Measurements from ENCODE around the gene MGAT4C.

MGAT4C gene

GRCh38 chr12:85963326-85963725 lies 292.9 kb downstream of the MGAT4C start:
- no peak overlapping the region for H3K4me3 ChIP-seq (IDR thresholded peaks at IDR 0.05; ENCODE audit: insufficient read depth, low read depth, low read length)
- no peaks in the 10 kb centered on the region for H4K20me1 ChIP-seq (ENCODE audit: insufficient read depth)
- no peaks in the 10 kb centered on the region for H3K4me1 ChIP-seq (ENCODE audit: low read depth, poor library complexity, severe bottlenecking)
- no peak overlapping the region for H3K9ac ChIP-seq
- no peak overlapping the region for H3K4me2 ChIP-seq
- no peaks in the 10 kb centered on the region for H3K36me3 ChIP-seq (ENCODE audit: insufficient read depth)
- no peak for TF ChIP-seq CTCF (conservative IDR thresholded peaks at IDR 0.05; ENCODE audit: low read depth, low read length)
- H3K79me2 ChIP-seq (ENCODE audit: insufficient read depth, low read depth): no peaks in the 10 kb centered on the region
- H3K27me3 ChIP-seq (ENCODE audit: insufficient read depth, low read depth): no peaks in the 10 kb centered on the region
- H2AFZ ChIP-seq (ENCODE audit: low read depth): no peak overlapping the region
- H3K27ac ChIP-seq: no peak overlapping the region

- no peak overlapping the region for H3K9ac ChIP-seq
- no peak overlapping the region for H3K27ac ChIP-seq
- H3K4me3 ChIP-seq (IDR thresholded peaks at IDR 0.05; ENCODE audit: insufficient read depth, low read depth, low read length): no peak overlapping the region
- H3K36me3 ChIP-seq (ENCODE audit: insufficient read depth): no peaks in the 10 kb centered on the region
- no peaks in the 10 kb centered on the region for H3K27me3 ChIP-seq (ENCODE audit: insufficient read depth, low read depth)
- no peaks in the 10 kb centered on the region for H4K20me1 ChIP-seq (ENCODE audit: insufficient read depth)
- TF ChIP-seq CTCF (conservative IDR thresholded peaks at IDR 0.05; ENCODE audit: low read depth, low read length): no peak
- no peaks in the 10 kb centered on the region for H3K79me2 ChIP-seq (ENCODE audit: insufficient read depth, low read depth)
- no peak overlapping the region for H3K4me2 ChIP-seq
- no peaks in the 10 kb centered on the region for H3K4me1 ChIP-seq (ENCODE audit: low read depth, poor library complexity, severe bottlenecking)
- no peak overlapping the region for H2AFZ ChIP-seq (ENCODE audit: low read depth)
Observed at GRCh38 chr12:85956081-85956480, 300.1 kb downstream of the MGAT4C start.

GRCh38 chr12:85955127-85955526 lies 301.1 kb downstream of the MGAT4C start:
- Histone ChIP-seq H2AFZ (ENCODE audit: low read depth) (no peak overlapping the region), H3K9ac (no peak overlapping the region), H3K79me2 (ENCODE audit: insufficient read depth, low read depth) (no peaks in the 10 kb centered on the region), H3K4me3 (IDR thresholded peaks at IDR 0.05; ENCODE audit: insufficient read depth, low read depth, low read length) (no peak overlapping the region), H3K36me3 (ENCODE audit: insufficient read depth) (no peaks in the 10 kb centered on the region), H3K4me1 (ENCODE audit: low read depth, poor library complexity, severe bottlenecking) (no peaks in the 10 kb centered on the region), H3K27ac (no peak overlapping the region), H4K20me1 (ENCODE audit: insufficient read depth) (no peaks in the 10 kb centered on the region), H3K27me3 (ENCODE audit: insufficient read depth, low read depth) (no peaks in the 10 kb centered on the region), H3K4me2 (no peak overlapping the region)
- no peak for TF ChIP-seq CTCF (conservative IDR thresholded peaks at IDR 0.05; ENCODE audit: low read depth, low read length)

GRCh38 chr12:85951823-85952222 lies 304.4 kb downstream of the MGAT4C start:
- peak; percentile 21; the same call in 1 of the 2 replicates for TF ChIP-seq CTCF (conservative IDR thresholded peaks at IDR 0.05; ENCODE audit: low read depth, low read length)
- Histone ChIP-seq H3K27ac (no peak overlapping the region), H3K4me1 (ENCODE audit: low read depth, poor library complexity, severe bottlenecking) (no peaks in the 10 kb centered on the region), H3K36me3 (ENCODE audit: insufficient read depth) (no peaks in the 10 kb centered on the region), H3K27me3 (ENCODE audit: insufficient read depth, low read depth) (no peaks in the 10 kb centered on the region), H3K79me2 (ENCODE audit: insufficient read depth, low read depth) (no peaks in the 10 kb centered on the region), H3K4me2 (no peak overlapping the region), H2AFZ (ENCODE audit: low read depth) (no peak overlapping the region), H3K9ac (no peak overlapping the region), H4K20me1 (ENCODE audit: insufficient read depth) (no peaks in the 10 kb centered on the region), H3K4me3 (IDR thresholded peaks at IDR 0.05; ENCODE audit: insufficient read depth, low read depth, low read length) (no peak overlapping the region)
